Measurements from ENCODE around the gene CRTAC1.

The CRTAC1 gene

GRCh38 chr10:97920865-97921264, 109.6 kb downstream of the CRTAC1 start:
- no peak for DNase-seq

GRCh38 chr10:97919012-97919411, 111.4 kb downstream of the CRTAC1 start:
- DNase-seq, result no peak

GRCh38 chr10:97916586-97916985, 113.8 kb downstream of the CRTAC1 start:
- no peak for DNase-seq

- DNase-seq, result no peak
Observed at GRCh38 chr10:97915346-97916131, 114.9 kb downstream of the CRTAC1 start.

- peak; percentile 6 for DNase-seq
Observed at GRCh38 chr10:97914837-97915211, 115.6 kb downstream of the CRTAC1 start.

- no peak for DNase-seq
Observed at GRCh38 chr10:97914171-97914836, 116.1 kb downstream of the CRTAC1 start.

GRCh38 chr10:97913614-97914013, 116.8 kb downstream of the CRTAC1 start:
- no peak for DNase-seq

- DNase-seq, result no peak
Observed at GRCh38 chr10:97913193-97913592, 117.2 kb downstream of the CRTAC1 start.

- DNase-seq, result no peak
Observed at GRCh38 chr10:97911217-97911616, 119.2 kb downstream of the CRTAC1 start.

- DNase-seq, result no peak
Observed at GRCh38 chr10:97910661-97911060, 119.8 kb downstream of the CRTAC1 start.

- no peak for DNase-seq
Observed at GRCh38 chr10:97907830-97908229, 122.6 kb downstream of the CRTAC1 start.

GRCh38 chr10:97907211-97907610, 123.2 kb downstream of the CRTAC1 start:
- no peak for DNase-seq

- DNase-seq, result no peak
Observed at GRCh38 chr10:97905276-97905675, 125.1 kb downstream of the CRTAC1 start.

GRCh38 chr10:97904576-97904975, 125.8 kb downstream of the CRTAC1 start:
- no peak for DNase-seq

GRCh38 chr10:97904018-97904381, 126.4 kb downstream of the CRTAC1 start:
- DNase-seq, result no peak

GRCh38 chr10:97903128-97904017, 127.0 kb downstream of the CRTAC1 start:
- DNase-seq, result no peak

- no peak for DNase-seq
Observed at GRCh38 chr10:97901381-97901780, 129.0 kb downstream of the CRTAC1 start.

GRCh38 chr10:97898429-97898828, 132.0 kb downstream of the CRTAC1 start:
- no peak for DNase-seq

- DNase-seq, result no peak
Observed at GRCh38 chr10:97896756-97897358, 133.6 kb downstream of the CRTAC1 start.

GRCh38 chr10:97895915-97896314, 134.5 kb downstream of the CRTAC1 start:
- no peak for DNase-seq

- DNase-seq, result no peak
Observed at GRCh38 chr10:97895084-97895483, 135.3 kb downstream of the CRTAC1 start.

GRCh38 chr10:97894092-97894491, 136.3 kb downstream of the CRTAC1 start:
- no peak for DNase-seq

- no peak for DNase-seq
Observed at GRCh38 chr10:97892939-97893338, 137.5 kb downstream of the CRTAC1 start.

Measured in GOT3 (cell line).